ENCODE data around the gene FBXL20. TPM values are rescaled to one million over a fixed set of nuclear protein-coding genes. Genes with fewer than 3 reads are reported as not detected.

The FBXL20 gene
- total RNA-seq, 1 experiment from 2014 or later = 6.8 TPM

GRCh38 chr17:39271546-39271945 lies 129.9 kb downstream of the FBXL20 start:
- Histone ChIP-seq H3K9me3 (ENCODE audit: low read depth, low read length, poor library complexity, severe bottlenecking) (no peaks in the 10 kb centered on the region), H3K27me3 (replicated peaks; ENCODE audit: insufficient read depth, low read depth, low read length, poor library complexity) (no peaks in the 10 kb centered on the region)
- CTCF ChIA-PET = interaction anchor here (0.6 to 1.3 kb wide), 3 partner anchors 27 to 81 kb away, joined by 4 to 7 read pairs (median 6); no protein-coding TSS in a partner anchor

GRCh38 chr17:39270923-39271322 lies 130.5 kb downstream of the FBXL20 start:
- H3K27ac ChIP-seq (ENCODE audit: low read depth, low read length, poor library complexity, severe bottlenecking) = no peak overlapping the region
- POLR2A ChIA-PET (ENCODE audit: low non-redundant PET) = interaction anchor here (0.5 kb wide), 1 partner anchor 37 kb away, joined by 3 read pairs; no protein-coding TSS in a partner anchor
- intact Hi-C loops (cut with micrococcal nuclease; ENCODE audit: unreplicated experiment) = no loop called here
- TF ChIP-seq EZH2 (IDR thresholded peaks at IDR 0.05; ENCODE audit: borderline replicate concordance, low read depth, low read length, poor library complexity, severe bottlenecking) (no peak), CTCF (conservative IDR thresholded peaks at IDR 0.05; ENCODE audit: low read depth, low read length) (peak; percentile 58)
- H3K9me3 ChIP-seq (ENCODE audit: low read depth, low read length, poor library complexity, severe bottlenecking) = no peaks in the 10 kb centered on the region
- no peaks in the 10 kb centered on the region for H3K4me1 ChIP-seq (ENCODE audit: insufficient read depth, low read length, poor library complexity, severe bottlenecking)
- no peak overlapping the region for H3K4me3 ChIP-seq (ENCODE audit: low read depth, low read length, poor library complexity, severe bottlenecking)
- DNase-seq (ENCODE audit: low spot score) = peak; percentile 71
- CTCF ChIA-PET = interaction anchor here (0.6 to 1.3 kb wide), 3 partner anchors 77 to 277 kb away, joined by 3 to 7 read pairs (median 4); no protein-coding TSS in a partner anchor
- BruUV-seq (replicated peaks) = no TSS peak
- no peaks in the 10 kb centered on the region for H3K36me3 ChIP-seq (ENCODE audit: insufficient read depth, low read length, poor library complexity, severe bottlenecking)
- no peaks in the 10 kb centered on the region for H3K27me3 ChIP-seq (replicated peaks; ENCODE audit: insufficient read depth, low read depth, low read length, poor library complexity)

More at GRCh38 chr17:39271546-39271945, 129.9 kb downstream of the FBXL20 start:
- no peaks in the 10 kb centered on the region for H3K4me1 ChIP-seq (ENCODE audit: insufficient read depth, low read length, poor library complexity, severe bottlenecking)
- no TSS peak for BruUV-seq (replicated peaks)
- POLR2A ChIA-PET (ENCODE audit: low non-redundant PET) = interaction anchor here (0.5 kb wide), 1 partner anchor 38 kb away, joined by 3 read pairs; no protein-coding TSS in a partner anchor
- TF ChIP-seq EZH2 (IDR thresholded peaks at IDR 0.05; ENCODE audit: borderline replicate concordance, low read depth, low read length, poor library complexity, severe bottlenecking) (no peak), CTCF (conservative IDR thresholded peaks at IDR 0.05; ENCODE audit: low read depth, low read length) (no peak)
- H3K27ac ChIP-seq (ENCODE audit: low read depth, low read length, poor library complexity, severe bottlenecking) = no peak overlapping the region
- no peak for DNase-seq (ENCODE audit: low spot score)
- H3K36me3 ChIP-seq (ENCODE audit: insufficient read depth, low read length, poor library complexity, severe bottlenecking) = no peaks in the 10 kb centered on the region
- H3K4me3 ChIP-seq (ENCODE audit: low read depth, low read length, poor library complexity, severe bottlenecking) = no peak overlapping the region
- intact Hi-C loops (cut with micrococcal nuclease; ENCODE audit: unreplicated experiment) = no loop called here

- H3K4me3 ChIP-seq (ENCODE audit: low read depth, low read length, poor library complexity, severe bottlenecking) = no peak overlapping the region
- intact Hi-C loops (cut with micrococcal nuclease; ENCODE audit: unreplicated experiment) = loop anchor here (10.0 kb wide), 1 partner anchor 91 kb away; no protein-coding TSS in a partner anchor
- ChIA-PET POLR2A (ENCODE audit: low non-redundant PET) (no interaction called here), CTCF (interaction anchor here (0.6 kb wide), 1 partner anchor 115 kb away, joined by 3 read pairs; no protein-coding TSS in a partner anchor)
- DNase-seq (ENCODE audit: low spot score) = no peak
- H3K27me3 ChIP-seq (replicated peaks; ENCODE audit: insufficient read depth, low read depth, low read length, poor library complexity) = no peaks in the 10 kb centered on the region
- no peaks in the 10 kb centered on the region for H3K4me1 ChIP-seq (ENCODE audit: insufficient read depth, low read length, poor library complexity, severe bottlenecking)
- H3K27ac ChIP-seq (ENCODE audit: low read depth, low read length, poor library complexity, severe bottlenecking) = no peak overlapping the region
- BruUV-seq (replicated peaks) = no TSS peak
- H3K9me3 ChIP-seq (ENCODE audit: low read depth, low read length, poor library complexity, severe bottlenecking) = no peaks in the 10 kb centered on the region
- TF ChIP-seq CTCF (conservative IDR thresholded peaks at IDR 0.05; ENCODE audit: low read depth, low read length) = no peak
- no peak for TF ChIP-seq EZH2 (IDR thresholded peaks at IDR 0.05; ENCODE audit: borderline replicate concordance, low read depth, low read length, poor library complexity, severe bottlenecking)
- no peaks in the 10 kb centered on the region for H3K36me3 ChIP-seq (ENCODE audit: insufficient read depth, low read length, poor library complexity, severe bottlenecking)
Observed at GRCh38 chr17:39264119-39264518, 137.3 kb downstream of the FBXL20 start.

All from A673 (cell line).